Mesodermal cell (in vitro differentiated cells): ENCODE measurements around the gene ESYT2.
A peak's percentile ranks its signal among the peaks of the same experiment; 100 is the strongest.
"Not testable (repeated sequence)": the region's sequence is repeated elsewhere in the genome, so short reads cannot be mapped to it uniquely, and the experiment has no call there.

Experiments used
- H3K27ac ChIP-seq: 2 replicates; pipeline ENCODE4 v1.7.0; 2013; ENCODE audit warnings: mild to moderate bottlenecking, low read depth, low read length, moderate library complexity; ENCODE audit not compliant: severe bottlenecking
- H3K36me3 ChIP-seq: 2 replicates; pipeline ENCODE4 v1.7.1; 2013; ENCODE audit warnings: mild to moderate bottlenecking, low read length, moderate library complexity; ENCODE audit not compliant: control insufficient read depth, insufficient read depth
- H3K4me1 ChIP-seq: one replicate; pipeline ENCODE4 v1.7.1; 2013; ENCODE audit warnings: mild to moderate bottlenecking, low read length; ENCODE audit not compliant: insufficient read depth, control insufficient read depth, poor library complexity, severe bottlenecking
- H3K4me3 ChIP-seq: 2 replicates; pipeline ENCODE4 v1.7.0; 2013; ENCODE audit warnings: low read length, control low read depth, mild to moderate bottlenecking; ENCODE audit not compliant: insufficient read depth, poor library complexity, severe bottlenecking; ENCODE audit errors: extremely low read depth
- H3K9me3 ChIP-seq: 2 replicates; pipeline ENCODE4 v1.7.1; 2013; ENCODE audit warnings: mild to moderate bottlenecking, low read length, moderate library complexity; ENCODE audit not compliant: control insufficient read depth
- WGBS, 2 experiments: methylation state at CpG; one replicate each; pipeline ENCODE4 v1.1.5; 2013; ENCODE audit warnings: missing lambda C conversion rate in 2 of 2; ENCODE audit not compliant: insufficient coverage in 2 of 2; 5-methylcytosine and 5-hydroxymethylcytosine counted together

Gene ESYT2

GRCh38 chr7:158864507-158864820, 35.2 kb upstream of the ESYT2 start:
- WGBS, 2 experiments, result 93 to 94% methylated on average over 2 to 3 of the region's 3 CpGs
- Histone ChIP-seq H3K4me1 (peaks cover 4% of the 10 kb centered on the region), H3K27ac (peak overlapping the region; percentile 57), H3K4me3 (no peak overlapping the region), H3K9me3 (no peaks in the 10 kb centered on the region), H3K36me3 (peaks cover 12% of the 10 kb centered on the region)

- WGBS, 2 experiments, result 12 to 38% methylated on average over 9 to 20 of the region's 45 CpGs
- peaks cover 7% of the 10 kb centered on the region for H3K4me1 ChIP-seq
- no peaks in the 10 kb centered on the region for H3K9me3 ChIP-seq
- peak overlapping the region; percentile 36 for H3K4me3 ChIP-seq
- peaks cover 15% of the 10 kb centered on the region for H3K36me3 ChIP-seq
- peak overlapping the region; percentile 57 for H3K27ac ChIP-seq
These were observed 34.5 kb upstream of the ESYT2 start for GRCh38 chr7:158863611-158864506.

- Histone ChIP-seq H3K36me3 (peaks cover 15% of the 10 kb centered on the region), H3K4me1 (peaks cover 11% of the 10 kb centered on the region), H3K4me3 (peak overlapping the region; percentile 36), H3K27ac (peak overlapping the region; percentile 23)
- 90 to 91% methylated on average over 8 to 9 of the region's 13 CpGs for WGBS, 2 experiments
- H3K9me3 ChIP-seq, result not testable (repeated sequence)
These were observed 33.8 kb upstream of the ESYT2 start for GRCh38 chr7:158862985-158863610.

GRCh38 chr7:158861936-158862704, 32.8 kb upstream of the ESYT2 start:
- WGBS, 2 experiments, result 89 to 91% methylated on average over 5 to 9 of the region's 11 CpGs
- peaks cover 16% of the 10 kb centered on the region for H3K4me1 ChIP-seq
- H3K27ac ChIP-seq, result no peak overlapping the region
- H3K9me3 ChIP-seq, result no peaks in the 10 kb centered on the region
- H3K36me3 ChIP-seq, result peaks cover 13% of the 10 kb centered on the region
- no peak overlapping the region for H3K4me3 ChIP-seq

- no peak overlapping the region for H3K4me3 ChIP-seq
- 60% methylated on average over 13 to 15 of the region's 15 CpGs for WGBS, 2 experiments
- H3K27ac ChIP-seq, result no peak overlapping the region
- no peaks in the 10 kb centered on the region for H3K9me3 ChIP-seq
- H3K4me1 ChIP-seq, result peaks cover 16% of the 10 kb centered on the region
- peaks cover 13% of the 10 kb centered on the region for H3K36me3 ChIP-seq
These were observed 31.9 kb upstream of the ESYT2 start for GRCh38 chr7:158861004-158861787.

- Histone ChIP-seq H3K9me3 (no peaks in the 10 kb centered on the region), H3K4me1 (peaks cover 16% of the 10 kb centered on the region), H3K4me3 (no peak overlapping the region), H3K27ac (no peak overlapping the region), H3K36me3 (peaks cover 12% of the 10 kb centered on the region)
- WGBS, 2 experiments, result no CpG with 5 or more reads among the region's 1 CpG
These were observed 31.1 kb upstream of the ESYT2 start for GRCh38 chr7:158860394-158860793.

- H3K27ac ChIP-seq, result peak overlapping the region; percentile 75
- peaks cover 13% of the 10 kb centered on the region for H3K4me1 ChIP-seq
- 15 to 20% methylated on average over 1 to 3 of the region's 5 CpGs for WGBS, 2 experiments
- H3K9me3 ChIP-seq, result no peaks in the 10 kb centered on the region
- no peak overlapping the region for H3K4me3 ChIP-seq
- H3K36me3 ChIP-seq, result peaks cover 9% of the 10 kb centered on the region
These were observed 29.5 kb upstream of the ESYT2 start for GRCh38 chr7:158858592-158859503.

- peaks cover 13% of the 10 kb centered on the region for H3K4me1 ChIP-seq
- peak overlapping the region; percentile 76 for H3K27ac ChIP-seq
- 9 to 10% methylated on average over 18 to 27 of the region's 31 CpGs for WGBS, 2 experiments
- no peaks in the 10 kb centered on the region for H3K9me3 ChIP-seq
- peaks cover 8% of the 10 kb centered on the region for H3K36me3 ChIP-seq
- peak overlapping the region; percentile 79 for H3K4me3 ChIP-seq
These were observed 27.8 kb upstream of the ESYT2 start for GRCh38 chr7:158856883-158857668.

GRCh38 chr7:158854681-158855081, 25.4 kb upstream of the ESYT2 start:
- Histone ChIP-seq H3K4me3 (no peak overlapping the region), H3K36me3 (peaks cover 3% of the 10 kb centered on the region), H3K9me3 (peaks cover under 1% of the 10 kb centered on the region), H3K27ac (no peak overlapping the region), H3K4me1 (peaks cover 13% of the 10 kb centered on the region)
- 80 to 81% methylated on average over 6 of the region's 7 CpGs for WGBS, 2 experiments
